Measurements from ENCODE around the gene PPP2R5E.

DNA sequence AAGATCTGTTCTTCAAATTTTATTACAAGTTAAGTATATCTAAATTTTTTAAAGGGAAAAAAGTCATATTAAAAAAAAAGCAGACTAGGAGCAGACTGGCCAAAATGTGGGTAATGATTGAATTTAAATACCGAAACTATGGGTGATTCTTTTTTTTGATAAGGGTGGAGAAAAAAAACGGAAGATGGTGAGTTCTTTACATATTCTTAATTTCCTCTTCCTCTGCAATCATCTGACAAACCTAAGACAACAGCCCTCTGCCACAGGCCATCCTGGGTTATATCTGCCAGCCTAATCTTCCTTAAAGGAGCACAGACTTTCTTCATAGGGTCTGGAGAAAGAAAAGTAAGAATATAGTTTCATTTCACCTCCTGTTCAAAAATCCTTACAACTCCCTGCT, 108.0 kb downstream of the PPP2R5E start:
- TF ChIP-seq POLR2A (IDR thresholded peaks at IDR 0.05) (no peak), EP300 (IDR thresholded peaks at IDR 0.05; ENCODE audit: low read depth) (no peak)
- TF ChIP-seq, protein P1, sequence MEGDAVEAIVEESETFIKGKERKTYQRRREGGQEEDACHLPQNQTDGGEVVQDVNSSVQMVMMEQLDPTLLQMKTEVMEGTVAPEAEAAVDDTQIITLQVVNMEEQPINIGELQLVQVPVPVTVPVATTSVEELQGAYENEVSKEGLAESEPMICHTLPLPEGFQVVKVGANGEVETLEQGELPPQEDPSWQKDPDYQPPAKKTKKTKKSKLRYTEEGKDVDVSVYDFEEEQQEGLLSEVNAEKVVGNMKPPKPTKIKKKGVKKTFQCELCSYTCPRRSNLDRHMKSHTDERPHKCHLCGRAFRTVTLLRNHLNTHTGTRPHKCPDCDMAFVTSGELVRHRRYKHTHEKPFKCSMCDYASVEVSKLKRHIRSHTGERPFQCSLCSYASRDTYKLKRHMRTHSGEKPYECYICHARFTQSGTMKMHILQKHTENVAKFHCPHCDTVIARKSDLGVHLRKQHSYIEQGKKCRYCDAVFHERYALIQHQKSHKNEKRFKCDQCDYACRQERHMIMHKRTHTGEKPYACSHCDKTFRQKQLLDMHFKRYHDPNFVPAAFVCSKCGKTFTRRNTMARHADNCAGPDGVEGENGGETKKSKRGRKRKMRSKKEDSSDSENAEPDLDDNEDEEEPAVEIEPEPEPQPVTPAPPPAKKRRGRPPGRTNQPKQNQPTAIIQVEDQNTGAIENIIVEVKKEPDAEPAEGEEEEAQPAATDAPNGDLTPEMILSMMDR (IDR thresholded peaks at IDR 0.05) = no peak

Data from transverse colon (tissue), 3 donors.